GM21528 (cell line): ENCODE measurements around the gene DPY19L3.
A peak's percentile ranks its signal among the peaks of the same experiment; 100 is the strongest.
"Not testable (repeated sequence)": the region's sequence is repeated elsewhere in the genome, so short reads cannot be mapped to it uniquely, and the experiment has no call there.

Source experiments
- ATAC-seq: cut with Tn5 transposase; IDR thresholded peaks from one replicate; pipeline ENCODE4 v1.9.1; 2021; ENCODE audit warnings: mild to moderate bottlenecking, moderate library complexity; ENCODE audit not compliant: unreplicated experiment, low FRiP score

The DPY19L3 gene, protein sequence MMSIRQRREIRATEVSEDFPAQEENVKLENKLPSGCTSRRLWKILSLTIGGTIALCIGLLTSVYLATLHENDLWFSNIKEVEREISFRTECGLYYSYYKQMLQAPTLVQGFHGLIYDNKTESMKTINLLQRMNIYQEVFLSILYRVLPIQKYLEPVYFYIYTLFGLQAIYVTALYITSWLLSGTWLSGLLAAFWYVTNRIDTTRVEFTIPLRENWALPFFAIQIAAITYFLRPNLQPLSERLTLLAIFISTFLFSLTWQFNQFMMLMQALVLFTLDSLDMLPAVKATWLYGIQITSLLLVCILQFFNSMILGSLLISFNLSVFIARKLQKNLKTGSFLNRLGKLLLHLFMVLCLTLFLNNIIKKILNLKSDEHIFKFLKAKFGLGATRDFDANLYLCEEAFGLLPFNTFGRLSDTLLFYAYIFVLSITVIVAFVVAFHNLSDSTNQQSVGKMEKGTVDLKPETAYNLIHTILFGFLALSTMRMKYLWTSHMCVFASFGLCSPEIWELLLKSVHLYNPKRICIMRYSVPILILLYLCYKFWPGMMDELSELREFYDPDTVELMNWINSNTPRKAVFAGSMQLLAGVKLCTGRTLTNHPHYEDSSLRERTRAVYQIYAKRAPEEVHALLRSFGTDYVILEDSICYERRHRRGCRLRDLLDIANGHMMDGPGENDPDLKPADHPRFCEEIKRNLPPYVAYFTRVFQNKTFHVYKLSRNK

DNA sequence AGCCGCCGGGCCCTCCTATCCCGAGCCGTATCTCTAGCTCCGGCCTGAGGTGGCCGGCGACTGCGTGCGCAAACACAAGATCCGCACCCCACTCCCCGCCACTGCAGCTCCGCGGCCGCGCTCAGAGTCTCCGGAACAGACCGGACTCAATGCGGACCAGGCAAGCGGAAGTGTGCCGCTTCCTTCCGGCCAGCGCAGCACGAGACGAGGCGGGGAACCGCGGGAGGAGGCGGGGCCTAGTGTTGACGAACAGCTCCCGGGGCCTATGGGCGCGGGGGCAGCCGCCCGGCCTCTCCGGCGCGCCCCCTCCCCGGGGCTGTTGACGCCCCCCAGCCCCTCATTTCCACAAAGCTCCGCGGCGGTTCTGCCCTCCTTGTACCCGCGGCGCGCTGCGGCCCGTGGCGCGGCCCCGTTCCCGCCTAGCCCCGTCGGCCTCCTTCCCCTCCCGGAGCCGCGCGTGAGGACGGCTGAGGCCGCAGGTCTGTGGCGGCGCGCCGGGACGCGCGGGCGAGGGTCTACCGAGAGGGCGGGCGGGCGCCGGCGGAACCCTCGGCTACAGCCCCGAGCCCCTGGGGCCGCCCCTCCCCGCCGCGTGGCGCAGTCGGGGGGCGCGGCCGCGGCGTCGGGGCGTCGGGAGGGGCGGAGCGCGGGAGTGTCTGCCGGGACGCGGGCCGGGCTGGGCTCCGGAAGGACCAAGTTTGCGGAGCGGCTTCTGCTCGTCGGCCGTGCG lies at the start of gene DPY19L3:
TSS of gene DPY19L3 (plus strand) at position 340 of the 730 bp plus-strand sequence. CDS start 2,484 bp downstream, outside the sequence.
- ATAC-seq: peak; percentile 95

DNA sequence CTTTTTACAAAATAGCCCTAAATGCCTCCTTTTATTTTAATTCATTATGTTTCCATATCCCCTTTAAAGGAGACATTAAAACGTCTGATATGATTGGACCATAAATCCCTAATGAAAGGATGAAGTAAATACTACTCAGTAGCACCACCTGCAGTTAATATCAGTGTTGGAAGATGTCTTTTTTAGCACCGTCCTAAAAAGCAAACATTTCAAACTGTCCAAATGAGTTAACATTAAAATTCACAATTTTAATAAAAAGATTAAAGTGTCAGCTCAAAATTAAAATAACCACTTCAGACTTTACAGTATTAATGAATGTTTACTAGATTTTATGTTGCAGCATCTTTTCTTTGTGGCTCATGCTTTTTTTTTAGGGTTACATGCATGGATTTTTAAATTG lies 47.9 kb upstream of the DPY19L3 start:
- ATAC-seq: no peak

DNA sequence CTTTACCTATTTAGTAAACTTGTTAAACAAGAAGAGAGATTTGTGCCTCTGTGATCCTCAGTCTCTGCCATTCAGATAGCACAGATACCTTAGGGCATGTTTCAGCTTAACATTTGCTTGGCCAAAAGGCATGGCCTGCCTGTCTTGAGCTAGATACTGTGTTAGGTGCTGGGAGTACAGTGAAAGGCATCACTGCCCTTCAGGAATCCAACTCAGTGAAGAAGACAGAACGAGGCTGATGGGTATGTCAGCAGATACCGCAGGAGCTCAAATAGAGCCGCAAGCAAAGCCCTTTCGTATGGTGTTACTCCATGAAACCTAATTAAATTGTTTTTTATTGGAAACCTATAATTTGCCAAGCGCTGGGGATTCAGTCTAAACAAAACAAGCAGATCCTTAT lies 47.2 kb upstream of the DPY19L3 start:
- ATAC-seq: no peak

DNA sequence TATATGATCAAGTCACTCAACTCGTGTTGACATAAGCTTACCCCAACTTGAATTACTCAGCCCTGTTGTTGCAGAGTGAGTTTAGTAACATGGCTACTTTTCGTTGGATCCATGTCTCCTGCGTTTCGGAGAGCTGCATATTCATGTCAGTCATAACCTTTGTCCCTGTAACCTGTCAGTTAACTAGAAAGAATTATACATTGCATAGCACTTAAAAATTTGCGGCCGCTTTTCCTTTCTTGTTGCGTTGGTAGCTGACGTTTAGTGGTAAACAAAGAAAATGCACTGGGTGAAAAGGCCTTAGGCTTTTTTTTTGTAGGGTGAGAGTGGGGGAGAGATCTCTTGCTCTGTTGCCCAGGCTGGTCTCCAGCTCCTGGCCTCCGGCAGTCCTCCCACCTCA lies 46.0 kb upstream of the DPY19L3 start:
- ATAC-seq: no peak

DNA sequence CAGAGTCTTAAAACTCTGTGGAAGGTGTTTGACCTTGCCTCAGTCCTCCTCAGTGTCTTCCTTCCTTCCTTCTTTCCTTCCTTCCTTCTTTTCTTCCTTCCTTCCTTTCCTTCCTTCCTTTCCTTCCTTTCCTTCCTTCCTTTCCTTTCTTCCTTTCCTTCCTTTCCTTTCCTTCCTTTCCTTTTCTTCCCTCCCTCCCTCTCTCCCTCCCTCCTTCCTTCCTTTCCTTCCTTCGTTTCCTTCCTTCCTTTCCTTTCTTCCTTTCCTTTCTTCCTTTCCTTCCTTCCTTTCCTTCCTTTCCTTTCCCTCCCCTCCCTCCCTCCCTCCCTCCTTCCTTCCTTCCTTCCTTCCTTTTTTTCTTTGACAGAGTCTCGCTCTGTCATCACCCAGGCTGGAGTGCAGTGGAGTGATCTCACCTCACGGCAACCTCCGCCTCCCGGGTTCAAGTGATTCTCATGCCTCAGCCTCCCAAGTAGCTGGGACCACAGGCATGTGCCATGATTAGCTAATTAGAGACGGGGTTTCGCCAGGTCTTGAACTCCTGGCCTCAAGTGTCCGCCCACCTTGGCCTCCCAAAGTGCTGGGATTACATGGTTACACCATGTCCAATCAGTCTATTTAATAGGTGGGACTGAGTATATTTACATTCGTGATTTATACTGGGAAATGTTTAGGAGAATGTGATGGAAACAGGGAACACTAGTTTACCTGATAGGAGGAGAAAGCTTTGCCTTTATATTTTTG lies 43.8 kb upstream of the DPY19L3 start:
- no peak for ATAC-seq

DNA sequence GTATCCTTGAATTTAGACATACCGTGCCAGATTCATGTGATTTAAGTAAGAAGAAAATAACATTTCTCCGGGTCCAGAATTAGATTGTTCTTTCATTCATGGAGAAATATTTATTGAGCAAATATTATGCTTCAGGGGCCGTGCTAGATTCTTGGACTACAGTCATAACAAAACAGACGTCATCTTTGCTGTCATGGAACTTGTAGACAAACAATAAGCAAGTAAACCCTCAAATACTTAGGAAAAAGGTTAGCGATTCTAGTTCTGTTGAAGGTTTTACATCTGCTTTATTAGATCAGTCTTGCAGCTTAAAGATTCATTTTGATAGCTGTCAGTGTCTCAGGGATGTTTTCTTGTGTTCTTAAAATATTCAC lies 43.3 kb upstream of the DPY19L3 start:
- ATAC-seq: no peak

DNA sequence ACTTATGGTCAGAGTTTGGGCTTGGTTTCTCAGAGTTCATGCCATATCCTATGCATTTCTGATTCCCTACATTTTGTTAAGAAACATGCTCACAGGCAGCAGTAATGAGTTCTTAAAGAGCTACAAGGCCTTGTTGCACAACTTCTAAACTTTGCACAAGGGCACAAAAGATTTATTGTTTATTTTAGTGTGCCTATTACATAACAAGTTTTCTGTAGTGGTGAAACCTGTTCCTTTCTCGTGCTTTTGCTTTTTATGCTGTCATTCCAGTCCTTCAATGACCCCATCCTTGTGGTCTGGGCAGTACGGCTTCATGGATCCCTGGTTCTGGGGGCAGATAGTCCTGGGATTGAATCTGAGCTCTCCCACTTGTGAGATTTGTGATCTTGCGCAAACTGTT lies 42.4 kb upstream of the DPY19L3 start:
- no peak for ATAC-seq

DNA sequence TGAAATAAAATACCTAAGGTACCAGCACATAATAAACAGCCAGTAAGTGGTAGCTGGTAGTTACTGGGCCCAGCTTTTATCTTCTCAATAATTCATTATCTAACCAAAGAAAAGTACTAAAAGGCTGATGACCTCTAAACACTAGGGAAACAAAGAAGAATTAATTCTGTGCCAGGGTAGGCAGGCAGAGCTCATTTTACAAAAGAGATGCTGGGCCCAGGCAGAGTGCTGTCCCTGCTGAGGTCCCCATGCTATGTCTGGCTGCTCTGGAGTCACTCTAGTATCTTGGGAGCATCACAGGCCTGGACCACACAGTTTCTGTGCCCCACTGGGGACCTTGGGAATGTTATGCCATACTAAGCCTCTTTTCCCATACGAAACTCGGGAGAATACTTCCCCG lies 41.9 kb upstream of the DPY19L3 start:
- ATAC-seq: no peak

DNA sequence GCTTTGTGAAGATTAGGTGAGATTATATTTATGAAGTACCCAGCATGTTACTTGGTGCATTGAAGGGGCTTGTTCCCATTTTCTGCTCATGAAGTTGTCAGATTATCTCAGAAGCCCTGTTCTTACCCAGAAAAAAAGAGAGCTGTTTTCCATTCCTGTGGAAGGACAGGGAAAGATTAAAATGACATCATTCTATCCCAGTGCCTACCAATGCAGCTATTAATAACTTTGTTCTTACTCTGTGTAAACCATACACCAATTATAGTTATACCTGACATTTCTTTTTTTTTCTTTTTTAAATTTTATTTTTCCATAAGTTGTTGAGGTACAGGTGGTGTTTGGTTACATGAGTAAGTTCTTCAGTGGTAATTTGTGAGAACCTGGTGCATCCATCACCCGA lies 41.5 kb upstream of the DPY19L3 start:
- no peak for ATAC-seq

DNA sequence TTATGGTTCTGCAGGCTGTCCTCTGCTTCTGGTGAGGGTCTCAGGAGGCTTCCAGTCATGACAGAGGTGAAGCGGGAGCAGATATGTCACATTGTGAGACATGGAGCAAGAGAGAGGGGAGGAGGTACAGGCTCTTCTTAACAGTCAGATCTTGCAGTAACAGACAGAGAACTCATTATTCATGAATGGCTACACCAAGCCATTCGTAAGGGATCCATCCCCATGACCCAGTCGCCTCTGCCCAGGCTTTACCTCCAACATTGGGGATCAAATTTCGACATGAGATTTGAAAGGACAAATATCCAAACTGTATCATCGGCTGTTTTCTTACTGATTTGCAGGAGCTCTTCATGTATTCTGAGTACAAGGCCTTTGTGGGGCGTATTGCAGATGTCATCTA lies 38.5 kb upstream of the DPY19L3 start:
- ATAC-seq: no peak

DNA sequence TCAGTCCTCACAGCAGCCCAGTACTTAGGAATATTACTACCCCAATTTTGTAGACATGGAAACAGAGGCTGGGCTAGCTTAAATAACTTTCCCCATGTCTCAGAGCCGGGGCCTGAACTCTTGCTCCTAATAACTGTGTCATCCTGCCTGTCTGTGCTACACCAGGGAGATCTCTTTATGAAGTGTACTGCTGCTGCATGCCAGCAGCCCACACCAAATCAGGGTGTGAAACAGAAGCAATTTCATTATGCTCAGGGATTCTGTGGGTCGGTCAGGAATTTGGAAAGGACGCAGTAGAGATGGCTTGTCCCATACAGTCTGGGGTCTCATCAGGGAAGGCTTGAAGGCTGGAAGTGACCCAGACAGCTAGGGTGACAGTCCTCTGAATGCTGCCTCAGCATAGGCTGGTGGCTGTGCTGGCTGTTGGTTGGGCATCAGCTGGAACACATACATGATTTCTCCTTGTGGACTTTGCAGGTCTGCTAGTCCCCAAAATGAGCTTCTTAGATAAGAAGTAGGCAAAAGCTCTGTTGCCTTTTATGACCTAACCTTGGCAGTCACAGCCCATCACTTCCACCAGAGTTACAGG lies 37.5 kb upstream of the DPY19L3 start:
- no peak for ATAC-seq

DNA sequence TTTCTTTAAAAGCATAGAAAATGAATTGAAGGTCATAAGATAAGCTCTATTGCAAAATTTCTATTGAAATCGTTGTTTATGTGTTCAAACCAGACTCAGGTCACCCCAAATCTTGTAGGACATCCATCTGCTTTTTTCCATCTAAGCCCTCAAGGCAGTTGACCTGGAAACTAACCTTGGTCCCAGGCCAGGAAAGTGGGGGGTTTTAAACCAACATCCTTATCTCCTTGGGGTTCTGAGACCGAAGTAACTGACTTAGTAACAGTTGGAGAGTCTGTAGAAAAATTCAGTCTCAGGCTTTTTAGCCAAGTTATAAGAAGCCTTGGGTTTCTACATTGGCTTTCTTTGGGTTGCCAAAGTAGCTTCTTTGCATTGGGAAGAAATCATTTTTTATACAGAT lies 36.8 kb upstream of the DPY19L3 start:
- ATAC-seq: no peak

DNA sequence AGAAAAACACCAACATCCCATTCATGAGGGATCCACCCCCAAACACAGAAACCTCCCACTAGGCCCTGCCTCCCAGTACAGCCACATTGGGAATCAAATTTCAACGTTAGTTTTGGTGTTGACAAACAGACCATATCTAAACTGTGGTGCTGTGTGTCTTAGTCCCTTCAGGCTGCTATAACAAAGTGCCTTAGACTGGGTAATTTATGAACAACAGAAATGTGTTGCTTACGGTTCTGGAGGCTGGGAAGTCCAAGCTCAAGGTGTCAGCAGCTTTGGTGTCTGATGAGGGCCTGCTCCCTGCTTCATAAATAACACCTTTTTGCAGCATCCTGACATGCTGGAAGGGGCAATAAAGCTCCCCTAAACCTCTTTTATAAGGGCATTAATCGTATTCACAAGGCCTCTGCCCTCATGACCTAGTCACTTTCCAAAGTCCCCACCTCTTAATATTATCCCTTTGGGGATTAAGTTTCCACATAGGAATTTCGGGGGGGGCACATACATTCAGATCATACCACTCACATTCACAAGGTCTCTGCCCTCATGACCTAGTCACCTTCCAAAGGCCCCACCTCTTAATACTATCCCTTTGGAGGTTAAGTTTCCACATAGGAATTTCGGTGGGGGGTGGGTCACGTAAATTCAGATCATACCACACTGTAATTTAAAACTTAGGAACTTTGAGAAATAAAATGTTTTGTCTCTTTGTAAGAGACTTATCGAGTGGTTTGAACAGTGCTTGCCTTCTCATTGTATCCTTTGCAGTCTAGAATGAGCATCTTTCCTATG lies 32.6 kb upstream of the DPY19L3 start:
- no peak for ATAC-seq

DNA sequence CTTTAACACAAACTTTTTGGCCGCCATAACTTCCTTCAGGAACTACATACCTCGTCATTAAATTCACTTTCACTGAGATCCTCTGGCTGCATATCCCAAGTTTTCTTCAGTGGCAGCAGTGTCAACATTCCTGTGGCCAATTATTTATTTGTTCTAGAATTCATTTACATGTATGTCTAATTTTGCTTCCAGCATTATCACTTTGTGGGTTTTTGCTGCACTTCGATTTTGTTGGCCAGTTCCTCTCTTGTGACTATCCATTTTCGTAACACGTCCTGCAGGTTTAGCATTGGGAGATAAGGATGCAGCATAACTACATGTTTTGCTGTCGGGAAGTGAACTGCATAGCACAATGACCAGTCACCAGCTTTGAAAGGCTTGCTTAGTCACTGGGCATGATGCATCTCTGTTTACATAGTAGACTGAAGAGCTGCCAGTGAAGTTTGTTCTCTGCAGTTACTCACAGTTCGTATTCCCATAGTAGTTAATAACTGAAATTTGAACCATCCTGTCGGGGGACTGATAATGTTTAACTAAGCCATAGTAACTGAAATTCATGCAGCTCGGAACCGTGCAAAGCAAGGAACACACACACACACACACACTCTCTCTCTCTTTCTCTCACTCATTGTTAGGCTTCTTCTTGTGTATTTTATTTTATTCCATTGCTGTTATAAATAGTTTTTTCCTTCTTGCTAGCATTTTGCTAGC lies 31.8 kb upstream of the DPY19L3 start:
- ATAC-seq: no peak

DNA sequence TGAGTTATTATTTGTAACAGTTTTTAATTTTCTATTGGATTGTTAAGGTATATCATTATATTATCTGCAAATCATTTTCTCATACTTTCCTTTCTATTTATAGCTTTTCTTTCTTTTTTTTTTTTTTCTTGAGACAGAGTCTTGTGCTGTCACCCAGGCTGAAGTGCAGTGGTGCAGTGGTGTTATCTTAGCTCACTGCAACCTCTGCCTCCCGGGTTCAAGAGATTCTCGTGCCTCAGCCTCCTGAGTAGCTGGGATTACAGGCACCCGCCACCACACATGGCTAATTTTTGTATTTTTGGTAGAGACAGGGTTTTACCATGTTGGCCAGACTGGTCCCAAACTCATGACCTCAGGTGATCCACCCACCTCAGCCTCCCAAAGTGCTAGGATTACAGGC lies 31.2 kb upstream of the DPY19L3 start:
- ATAC-seq: not testable (repeated sequence)

DNA sequence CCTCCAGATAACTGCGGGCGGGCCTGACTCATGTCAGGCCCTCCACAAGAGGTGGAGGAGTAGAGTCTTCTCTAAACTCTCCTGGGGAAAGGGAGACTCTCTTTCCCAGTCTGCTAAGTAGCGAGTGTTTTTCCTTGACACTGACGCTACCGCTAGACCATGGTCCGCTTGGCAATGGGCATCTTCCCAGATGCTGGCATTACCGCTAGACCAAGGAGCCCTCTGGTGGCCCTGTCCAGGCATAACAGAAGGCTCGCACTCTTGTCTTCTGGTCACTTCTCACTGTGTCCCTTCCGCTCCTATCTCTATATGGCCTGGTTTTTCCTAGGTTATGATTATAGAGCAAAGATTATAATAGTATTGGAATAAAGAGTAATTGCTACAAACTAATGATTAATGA lies 28.5 kb upstream of the DPY19L3 start:
- not testable (repeated sequence) for ATAC-seq

DNA sequence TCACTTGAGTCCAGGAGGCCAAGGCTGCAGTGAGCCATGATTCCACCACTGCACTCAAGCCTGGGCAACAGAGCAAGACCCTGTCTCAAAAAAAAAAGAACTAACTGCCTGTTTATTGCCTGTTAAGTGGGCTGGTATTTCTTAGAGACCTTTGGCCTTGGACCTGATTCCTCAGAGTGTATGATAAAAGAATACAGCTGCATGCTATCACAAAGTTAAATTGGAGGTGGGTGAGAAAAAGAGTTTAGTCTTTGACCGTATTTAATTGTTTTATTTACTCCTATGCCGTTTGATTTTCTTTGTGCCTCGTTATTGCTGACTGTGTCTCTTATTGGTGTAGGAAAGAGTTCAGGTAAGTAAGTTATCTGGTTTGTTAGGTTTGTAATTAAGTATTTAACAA lies 25.3 kb upstream of the DPY19L3 start:
- ATAC-seq: no peak

DNA sequence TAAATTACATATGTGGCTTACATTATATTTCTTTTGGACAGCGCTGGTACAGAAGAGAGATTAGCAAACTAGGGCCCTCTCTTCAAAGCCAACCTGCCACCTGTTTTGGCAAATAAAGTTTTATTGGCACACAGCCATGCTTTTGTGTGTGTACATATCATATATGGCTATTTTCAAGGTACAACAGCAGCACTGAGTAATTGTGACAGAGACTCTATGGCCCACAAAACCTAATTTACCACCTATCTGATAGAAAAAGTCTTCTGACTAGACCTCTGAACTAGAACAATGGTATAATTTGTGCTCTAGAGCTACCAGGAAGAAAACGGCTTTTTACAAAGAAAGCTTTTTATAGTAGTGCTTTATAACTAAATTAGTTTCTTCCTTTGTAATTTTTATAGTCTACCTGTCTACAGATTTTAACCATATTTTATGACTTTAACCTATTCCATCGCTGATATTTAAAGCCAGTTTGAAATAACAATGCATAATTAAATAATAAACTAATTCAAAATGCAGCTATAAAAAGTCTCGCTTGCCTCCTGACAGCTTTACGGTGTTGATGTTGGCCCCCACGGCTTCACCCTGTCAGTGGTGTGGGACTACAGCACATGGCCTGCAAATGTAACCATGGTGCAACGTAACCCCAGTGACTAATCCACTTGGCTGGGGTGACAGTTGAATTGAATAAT lies 17.7 kb upstream of the DPY19L3 start:
- ATAC-seq: no peak
